Activated naive CD4-positive, alpha-beta T cell treated with Interleukin-2 at 50 U/mL for 16 hours (primary cell): Measurements from ENCODE around the gene MYBPC3.

Source experiments
- DNase-seq: peaks from one replicate; pipeline ENCODE4 v3.0.0-alpha.2; 2020

MYBPC3 gene

GRCh38 chr11:47352556-47352955 is at the start of gene MYBPC3:
MYBPC3 (minus strand) TSS chr11:47352702; CDS start chr11:47352647, 55 bp downstream.
- no peak for DNase-seq

GRCh38 chr11:47400768-47401279 is 48.3 kb upstream of the MYBPC3 start:
- no peak for DNase-seq

- DNase-seq, result peak; percentile 34
Observed at GRCh38 chr11:47399860-47400767, 47.6 kb upstream of the MYBPC3 start.

- no peak for DNase-seq
Observed at GRCh38 chr11:47398551-47398950, 46.0 kb upstream of the MYBPC3 start.

- DNase-seq, result no peak
Observed at GRCh38 chr11:47398011-47398410, 45.5 kb upstream of the MYBPC3 start.

GRCh38 chr11:47396049-47396320 is 43.5 kb upstream of the MYBPC3 start:
- DNase-seq, result no peak

- DNase-seq, result no peak
Observed at GRCh38 chr11:47395223-47396048, 42.9 kb upstream of the MYBPC3 start.

- peak; percentile 67 for DNase-seq
Observed at GRCh38 chr11:47394322-47395222, 42.1 kb upstream of the MYBPC3 start.

GRCh38 chr11:47394050-47394321 is 41.5 kb upstream of the MYBPC3 start:
- DNase-seq, result no peak

- DNase-seq, result no peak
Observed at GRCh38 chr11:47393163-47394049, 40.9 kb upstream of the MYBPC3 start.

GRCh38 chr11:47392546-47393162 is 40.2 kb upstream of the MYBPC3 start:
- DNase-seq, result no peak

GRCh38 chr11:47391711-47392432 is 39.4 kb upstream of the MYBPC3 start:
- no peak for DNase-seq

GRCh38 chr11:47391077-47391583 is 38.6 kb upstream of the MYBPC3 start:
- DNase-seq, result no peak

- DNase-seq, result no peak
Observed at GRCh38 chr11:47390422-47390760, 37.9 kb upstream of the MYBPC3 start.

GRCh38 chr11:47389577-47390421 is 37.3 kb upstream of the MYBPC3 start:
- DNase-seq, result no peak

GRCh38 chr11:47388697-47389576 is 36.4 kb upstream of the MYBPC3 start:
- no peak for DNase-seq

GRCh38 chr11:47387944-47388696 is 35.6 kb upstream of the MYBPC3 start:
- no peak for DNase-seq

- DNase-seq, result no peak
Observed at GRCh38 chr11:47384498-47384897, 32.0 kb upstream of the MYBPC3 start.
